Measurements from ENCODE around the gene TGFB1I1.

Gene TGFB1I1

DNA sequence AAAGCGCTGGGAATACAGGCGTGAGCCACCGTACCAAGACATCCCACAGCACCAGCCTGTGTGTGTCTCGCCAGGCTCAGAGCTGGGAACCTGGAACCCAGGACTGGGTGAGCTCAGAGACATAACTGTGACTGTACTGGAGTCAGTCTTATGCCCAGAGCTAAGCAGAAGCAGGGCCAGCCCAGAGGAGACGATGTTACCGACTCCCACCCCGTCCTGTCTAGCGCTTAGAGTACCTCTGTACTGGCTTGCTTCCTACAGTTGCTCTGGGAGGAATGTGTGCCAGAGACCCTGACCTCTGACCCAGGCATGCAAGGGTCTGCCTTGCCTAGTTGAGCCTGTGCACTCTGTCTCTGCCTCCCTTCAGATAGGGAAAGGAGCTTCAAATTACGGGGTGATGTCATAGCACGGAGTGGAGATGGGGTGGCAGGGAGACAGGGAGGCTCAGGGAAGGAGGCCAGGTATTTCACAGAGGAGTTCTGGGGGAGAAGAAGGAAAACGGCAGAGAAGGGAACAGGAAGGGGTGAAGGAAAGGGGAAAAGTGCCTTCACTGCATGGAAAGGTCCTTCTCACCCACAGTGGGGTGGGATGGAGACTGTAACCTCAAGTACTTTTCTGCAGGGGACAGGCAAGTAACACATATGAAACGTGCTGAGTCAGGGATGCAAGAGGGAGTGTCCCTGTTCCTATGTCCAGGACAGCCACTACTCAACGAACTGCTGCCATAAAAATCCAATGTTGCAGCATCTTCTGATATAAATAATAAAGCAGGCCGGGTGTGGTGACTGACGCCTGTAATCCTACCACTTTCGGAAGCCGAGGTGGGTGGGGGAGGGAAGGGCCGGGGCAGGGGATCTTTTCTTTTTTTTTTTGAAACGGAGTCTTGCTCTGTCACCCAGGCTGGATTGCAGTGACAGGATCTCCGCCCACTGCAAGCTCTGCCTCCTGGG, 18.4 kb upstream of the TGFB1I1 start:
- no peak for DNase-seq

GRCh38 chr16:31455601-31456314, 16.2 kb upstream of the TGFB1I1 start:
- no peak for DNase-seq

DNA sequence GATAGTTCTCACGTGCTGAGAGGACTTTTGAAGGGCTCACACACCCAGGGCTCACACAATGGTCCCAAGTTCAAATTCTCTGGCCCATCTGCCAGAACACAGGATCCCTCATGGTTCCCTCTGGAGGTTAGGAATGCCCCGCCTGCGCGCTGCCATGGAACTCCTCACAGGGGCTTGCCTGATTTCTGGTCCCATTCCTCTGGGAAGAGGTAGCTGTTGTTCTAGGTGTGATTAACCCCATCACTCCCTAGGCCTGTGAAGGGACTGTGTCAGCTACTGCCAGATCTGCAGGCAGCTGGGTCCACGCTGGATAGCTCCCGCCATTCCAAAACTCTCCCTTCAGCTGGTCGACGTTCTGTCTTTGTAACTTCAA, 15.0 kb upstream of the TGFB1I1 start:
- DNase-seq: no peak

- peak; percentile 41 for DNase-seq
Observed at GRCh38 chr16:31458073-31458843, 13.7 kb upstream of the TGFB1I1 start.

- peak; percentile 97 for DNase-seq
Observed at GRCh38 chr16:31458844-31459686, 12.9 kb upstream of the TGFB1I1 start, which contains the start of gene ARMC5. ARMC5 (plus strand) TSS chr16:31459501; CDS start chr16:31459525, 24 bp downstream.

DNA sequence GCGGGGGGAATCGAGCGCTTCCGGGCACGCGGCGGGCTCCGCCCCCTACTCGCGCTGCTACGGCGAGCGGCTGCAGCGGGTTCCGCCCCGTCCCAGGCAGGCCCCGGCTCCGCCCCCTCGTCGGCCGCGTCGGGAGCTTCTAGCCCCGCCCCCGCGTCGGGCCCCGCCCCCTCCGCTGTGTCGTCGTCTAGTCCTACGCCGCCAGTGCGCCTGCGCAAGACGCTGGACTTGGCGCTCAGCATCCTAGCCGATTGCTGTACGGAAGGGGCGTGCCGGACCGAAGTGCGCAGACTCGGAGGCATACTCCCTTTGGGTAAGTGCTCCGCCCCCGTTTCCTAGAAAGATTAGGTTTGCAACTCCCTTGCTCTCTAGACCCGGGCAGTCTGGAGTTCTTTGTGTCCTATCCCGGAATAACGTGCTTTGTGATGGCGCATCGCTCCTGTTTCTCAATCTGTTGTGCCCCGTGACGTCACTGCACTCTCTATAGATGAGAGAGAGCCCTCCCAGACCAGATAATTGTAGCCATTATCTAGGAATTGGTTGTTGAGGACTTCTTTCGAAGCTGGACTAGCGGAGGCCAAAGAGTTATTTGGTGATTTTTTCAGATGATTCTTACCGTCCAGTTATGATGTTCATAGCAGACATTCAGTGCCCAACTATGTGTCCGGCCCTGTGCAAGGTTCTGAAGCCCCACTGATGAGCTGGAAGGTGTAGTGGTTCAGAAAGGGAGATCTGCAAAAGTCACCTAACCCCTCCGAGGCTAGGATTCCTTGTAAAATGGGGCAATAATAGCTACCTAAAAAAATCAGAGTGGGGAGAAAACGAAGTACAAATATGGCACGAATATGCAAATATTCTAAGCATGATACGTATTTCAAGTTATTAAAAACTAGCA, 12.0 kb upstream of the TGFB1I1 start:
- peak; percentile 99 for DNase-seq

DNA sequence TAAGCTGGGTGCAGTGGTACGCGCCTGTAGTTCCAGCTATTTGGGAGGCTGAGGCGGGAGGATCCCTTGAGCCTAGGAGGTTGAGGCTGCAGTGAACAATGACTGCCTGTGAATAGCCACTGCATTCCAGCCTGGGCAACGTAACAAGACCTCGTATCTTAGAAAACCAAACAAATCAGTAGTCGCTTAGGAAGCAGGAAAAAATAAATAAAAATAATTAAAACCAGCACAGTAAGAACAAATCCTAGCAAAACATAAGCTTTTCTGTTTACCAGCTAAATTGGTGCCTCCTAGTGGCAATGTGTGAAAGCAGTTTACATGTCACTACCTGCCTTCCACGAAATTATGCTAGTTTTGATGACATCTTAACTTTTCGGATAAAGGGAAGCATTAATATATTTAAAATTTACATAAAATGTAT, 11.4 kb upstream of the TGFB1I1 start:
- DNase-seq: peak; percentile 31

DNA sequence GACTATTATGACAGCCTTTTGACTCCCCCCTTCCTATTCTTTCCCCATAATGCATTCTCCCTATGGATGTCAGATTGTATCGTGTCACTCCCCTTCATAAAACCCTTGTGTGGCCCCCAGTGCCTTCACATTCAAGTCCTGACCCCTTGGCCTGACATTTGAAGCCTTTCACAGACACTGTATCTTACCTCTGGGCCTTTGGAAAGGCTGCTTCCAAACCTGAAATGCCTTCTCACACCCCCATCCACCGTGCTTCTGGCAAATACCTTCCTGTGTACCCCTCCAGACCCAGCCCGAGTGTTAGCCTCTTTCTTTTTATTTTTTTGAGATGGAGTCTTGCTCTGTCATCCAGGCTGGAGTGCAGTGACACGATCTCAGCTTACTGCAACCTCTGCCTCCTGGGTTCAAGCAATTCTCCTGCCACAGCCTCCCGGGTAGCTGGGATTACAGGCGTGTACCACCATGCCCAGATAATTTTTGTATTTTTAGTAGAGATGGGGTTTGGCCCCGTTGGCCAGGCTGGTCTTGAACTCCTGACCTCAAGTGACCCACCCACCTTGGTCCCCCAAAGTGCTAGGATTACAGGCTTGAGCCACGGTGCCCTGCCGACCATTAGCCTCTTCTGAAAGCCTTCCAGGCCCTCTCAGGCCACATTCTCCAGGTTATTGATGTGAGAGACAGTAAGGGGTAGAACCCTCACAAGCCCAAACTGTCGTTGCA, 10.6 kb upstream of the TGFB1I1 start:
- DNase-seq: no peak

GRCh38 chr16:31461921-31462804, 9.8 kb upstream of the TGFB1I1 start:
- DNase-seq: no peak

GRCh38 chr16:31464348-31464769, 7.6 kb upstream of the TGFB1I1 start:
- no peak for DNase-seq

DNA sequence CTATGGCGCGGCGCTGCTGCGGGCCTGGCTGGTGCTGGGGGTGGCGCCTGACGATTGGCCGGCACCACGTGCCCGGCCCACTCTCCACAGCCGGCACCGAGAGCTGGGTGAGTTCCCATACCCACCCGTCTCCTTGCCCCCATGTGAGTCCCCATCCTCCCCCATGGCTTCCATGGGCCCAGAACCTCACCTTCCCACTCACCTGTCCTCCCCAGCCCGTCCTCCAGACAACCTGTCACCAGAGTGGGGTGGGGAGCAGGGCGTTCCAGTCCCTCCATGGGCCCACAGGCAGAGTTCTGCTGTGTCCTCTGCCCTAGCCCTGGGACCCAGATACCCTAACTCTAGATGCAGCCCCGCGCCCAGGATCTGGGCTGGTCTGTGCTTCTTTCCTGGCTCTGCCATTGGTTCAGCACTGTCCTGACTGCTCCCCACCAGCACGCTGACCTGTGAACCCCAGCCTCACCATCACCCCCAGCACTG, 7.1 kb upstream of the TGFB1I1 start:
- DNase-seq: no peak

DNA sequence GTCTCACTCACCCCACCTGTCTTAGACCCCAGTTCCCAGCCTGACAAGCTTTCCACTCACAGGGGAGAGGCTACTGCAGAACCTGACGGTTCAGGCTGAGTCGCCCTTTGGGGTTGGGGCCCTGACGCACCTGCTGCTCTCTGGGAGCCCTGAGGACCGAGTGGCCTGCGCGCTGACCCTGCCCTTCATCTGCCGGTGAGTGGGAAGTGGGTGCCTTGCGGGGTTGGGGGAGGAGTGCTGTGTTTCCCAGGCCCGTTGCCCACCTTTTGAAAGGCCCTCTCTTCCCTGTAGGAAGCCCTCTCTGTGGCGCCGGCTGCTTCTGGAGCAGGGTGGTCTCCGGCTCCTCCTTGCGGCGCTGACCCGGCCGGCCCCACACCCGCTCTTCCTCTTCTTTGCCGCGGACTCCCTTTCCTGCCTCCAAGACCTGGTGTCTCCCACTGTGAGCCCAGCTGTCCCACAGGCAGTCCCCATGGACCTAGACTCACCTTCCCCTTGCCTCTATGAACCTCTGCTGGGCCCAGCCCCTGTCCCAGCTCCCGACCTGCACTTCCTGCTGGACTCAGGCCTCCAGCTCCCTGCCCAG, 6.1 kb upstream of the TGFB1I1 start:
- no peak for DNase-seq

- DNase-seq: no peak
Observed at GRCh38 chr16:31466381-31466841, 5.5 kb upstream of the TGFB1I1 start.

DNA sequence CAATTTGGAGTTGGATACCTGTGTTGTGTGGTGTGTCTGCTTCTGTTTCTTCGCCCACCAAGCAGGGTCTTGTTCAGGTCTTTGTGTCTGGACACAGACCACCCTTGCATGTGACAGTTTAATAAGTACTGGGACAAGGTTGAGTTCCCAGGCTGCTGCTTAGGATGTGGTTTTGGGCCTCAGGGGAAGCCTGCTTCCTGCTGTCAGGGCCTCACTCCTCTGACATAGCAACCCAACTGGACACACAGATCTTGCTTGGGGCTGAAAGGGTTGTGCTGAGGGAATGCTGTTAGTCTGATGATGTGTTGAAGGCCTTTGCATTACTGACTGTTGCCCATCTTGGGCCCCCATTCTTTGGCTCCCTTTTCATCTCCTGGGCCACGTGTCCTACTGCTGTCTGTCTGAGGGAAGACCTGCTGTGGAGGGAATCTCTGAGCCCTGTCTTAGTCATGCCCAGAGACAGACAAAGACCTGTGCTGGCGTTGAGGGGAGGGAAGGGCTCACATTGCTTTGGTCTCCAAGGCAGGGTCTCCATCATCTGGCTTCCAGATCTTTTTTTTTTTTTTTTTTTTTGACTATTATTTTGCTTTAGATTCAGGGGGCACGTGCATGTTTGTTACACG, 4.7 kb upstream of the TGFB1I1 start:
- no peak for DNase-seq

- no peak for DNase-seq
Observed at GRCh38 chr16:31467858-31468257, 4.1 kb upstream of the TGFB1I1 start.

DNA sequence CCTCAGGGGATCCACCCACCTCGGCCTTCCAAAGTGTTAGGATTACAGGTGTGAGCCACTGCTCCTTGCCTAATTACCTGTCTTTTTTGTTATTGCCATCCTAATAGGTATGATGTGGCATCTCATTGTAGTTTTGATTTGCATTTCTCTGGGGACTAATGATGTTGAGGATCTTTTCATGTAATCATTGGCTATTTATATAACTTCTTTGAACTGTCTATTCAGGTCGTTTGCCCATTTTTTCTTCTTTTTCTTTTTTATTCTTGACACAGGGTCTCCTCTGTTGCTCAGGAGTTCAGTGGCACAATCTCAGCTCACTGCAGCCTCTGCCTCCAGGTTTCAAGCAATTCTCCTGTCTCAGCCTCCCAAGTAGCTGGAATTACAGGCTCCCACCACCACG, 1.3 kb upstream of the TGFB1I1 start:
- DNase-seq: no peak

GRCh38 chr16:31471241-31471874, 594 bp upstream of the TGFB1I1 start:
- DNase-seq: no peak
